Measurements from ENCODE around the gene RAB11FIP4. TPM values are rescaled to one million over a fixed set of nuclear protein-coding genes. Genes with fewer than 3 reads are reported as not detected.

The RAB11FIP4 gene
- total and polyA plus RNA-seq, 12 donors: 0.48 to 3.8 (median 2.3) TPM

GRCh38 chr17:31510308-31511194 lies 119.1 kb downstream of the RAB11FIP4 start:
- DNase-seq: no peak
- H3K4me3 ChIP-seq: no peak overlapping the region
- H3K27ac ChIP-seq: no peak overlapping the region
- H3K4me1 ChIP-seq (replicated peaks in 1 of 2): peaks cover 0 to 18% of the 10 kb centered on the region in 2 donors
- no peaks in the 10 kb centered on the region for H3K27me3 ChIP-seq
- TF ChIP-seq POLR2A (IDR thresholded peaks at IDR 0.05) (no peak), CTCF (IDR thresholded peaks at IDR 0.05) (no peak)
- H3K9me3 ChIP-seq (replicated peaks in 1 of 3): no peaks in the 10 kb centered on the region
- 66 to 72% (median 70%) methylated on average over 8 to 14 of the region's 14 CpGs for WGBS, 4 donors
- H3K36me3 ChIP-seq (replicated peaks in 1 of 2): no peaks in the 10 kb centered on the region
- intact Hi-C loops (cut with DNase I): no loop called here

DNA sequence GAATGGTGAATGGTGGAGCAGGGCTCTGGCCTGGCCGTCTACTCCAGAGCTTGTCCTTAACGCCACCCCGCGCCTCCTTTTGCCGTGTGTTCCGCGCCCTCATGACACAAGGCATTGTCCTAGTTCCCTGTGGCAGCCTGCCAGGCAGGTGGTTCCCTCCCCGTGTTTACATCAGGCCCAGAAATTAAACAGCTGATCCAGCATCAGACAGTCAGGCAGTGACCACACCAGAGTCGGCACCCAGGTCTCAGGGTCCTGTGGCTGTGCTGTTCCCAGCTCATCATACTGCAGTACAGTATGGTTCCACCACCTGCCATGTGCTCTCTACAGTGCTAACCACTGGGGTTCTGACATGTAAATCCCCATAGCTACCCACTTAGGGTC lies 119.7 kb downstream of the RAB11FIP4 start:
- intact Hi-C loops (cut with DNase I): no loop called here
- no peak for DNase-seq
- no peak overlapping the region for H3K27ac ChIP-seq
- 78 to 85% (median 83%) methylated on average over 9 of the region's 9 CpGs for WGBS, 4 donors
- H3K27me3 ChIP-seq: no peaks in the 10 kb centered on the region
- no peak for TF ChIP-seq CTCF (IDR thresholded peaks at IDR 0.05)
- TF ChIP-seq POLR2A (IDR thresholded peaks at IDR 0.05): no peak
- no peak overlapping the region for H3K4me3 ChIP-seq
- no peaks in the 10 kb centered on the region for H3K9me3 ChIP-seq (replicated peaks in 1 of 3)
- H3K4me1 ChIP-seq (replicated peaks in 1 of 2): peaks cover 0 to 18% of the 10 kb centered on the region in 2 donors
- H3K36me3 ChIP-seq (replicated peaks in 1 of 2): no peaks in the 10 kb centered on the region

DNA sequence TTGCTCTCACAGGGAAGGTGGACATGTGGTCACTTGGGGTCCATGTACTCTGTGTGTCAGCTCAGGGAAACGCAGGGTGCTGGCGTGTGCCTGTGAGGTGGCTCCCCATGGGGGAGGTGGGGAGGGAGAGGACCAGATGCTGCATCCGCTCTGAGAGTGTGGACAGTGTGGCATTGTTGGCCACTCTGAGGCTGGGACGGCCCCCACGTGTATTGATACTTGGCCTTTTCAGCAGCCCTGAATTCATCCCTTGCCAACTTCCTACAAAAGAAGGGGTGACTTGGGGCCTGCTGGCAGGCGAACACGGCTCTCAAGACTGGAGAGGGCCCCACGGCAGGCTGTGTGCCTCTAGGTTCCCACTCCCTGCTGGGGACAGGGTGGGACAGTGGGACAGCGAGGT lies 120.1 kb downstream of the RAB11FIP4 start:
- intact Hi-C loops (cut with DNase I): no loop called here
- Histone ChIP-seq H3K4me1 (replicated peaks in 1 of 2) (peaks cover 0 to 18% of the 10 kb centered on the region in 2 donors), H3K27ac (no peak overlapping the region), H3K36me3 (replicated peaks in 1 of 2) (no peaks in the 10 kb centered on the region), H3K9me3 (replicated peaks in 1 of 3) (no peaks in the 10 kb centered on the region), H3K27me3 (no peaks in the 10 kb centered on the region), H3K4me3 (no peak overlapping the region)
- DNase-seq: no peak
- TF ChIP-seq POLR2A (IDR thresholded peaks at IDR 0.05) (no peak), CTCF (IDR thresholded peaks at IDR 0.05) (no peak)
- 73 to 92% (median 85%) methylated on average over 3 to 9 of the region's 9 CpGs for WGBS, 4 donors

GRCh38 chr17:31512104-31512740 lies 120.7 kb downstream of the RAB11FIP4 start:
- intact Hi-C loops (cut with DNase I): no loop called here
- Histone ChIP-seq H3K27ac (no peak overlapping the region), H3K4me1 (replicated peaks in 1 of 2) (peaks cover 0 to 18% of the 10 kb centered on the region in 2 donors), H3K9me3 (replicated peaks in 1 of 3) (no peaks in the 10 kb centered on the region), H3K4me3 (no peak overlapping the region), H3K36me3 (replicated peaks in 1 of 2) (no peaks in the 10 kb centered on the region), H3K27me3 (no peaks in the 10 kb centered on the region)
- TF ChIP-seq CTCF (IDR thresholded peaks at IDR 0.05) (no peak), POLR2A (IDR thresholded peaks at IDR 0.05) (no peak)
- WGBS, 4 donors: 92 to 99% (median 98%) methylated on average over 7 to 15 of the region's 15 CpGs
- no peak for DNase-seq
